GM19240 (cell line): ENCODE measurements around the gene UBE2L3.
"Not testable (repeated sequence)": the region's sequence is repeated elsewhere in the genome, so short reads cannot be mapped to it uniquely, and the experiment has no call there.

Source experiments
- DNase-seq: peaks from one replicate; pipeline ENCODE4 v3.0.0; 2011; ENCODE audit warnings: low spot score; ENCODE audit not compliant: insufficient read length

UBE2L3 gene

GRCh38 chr22:21571679-21572078 is 4.2 kb downstream of the UBE2L3 start:
- DNase-seq = no peak

- DNase-seq = no peak
These were observed 5.8 kb downstream of the UBE2L3 start for GRCh38 chr22:21573293-21573734.

- DNase-seq = no peak
These were observed 6.4 kb downstream of the UBE2L3 start for GRCh38 chr22:21573750-21574494.

GRCh38 chr22:21579474-21579851 is 11.9 kb downstream of the UBE2L3 start:
- no peak for DNase-seq

GRCh38 chr22:21580623-21581007 is 13.1 kb downstream of the UBE2L3 start:
- not testable (repeated sequence) for DNase-seq

- not testable (repeated sequence) for DNase-seq
These were observed 13.6 kb downstream of the UBE2L3 start for GRCh38 chr22:21581009-21581713.

- DNase-seq = no peak
These were observed 15.6 kb downstream of the UBE2L3 start for GRCh38 chr22:21582801-21583740.

GRCh38 chr22:21585389-21585788 is 17.9 kb downstream of the UBE2L3 start:
- no peak for DNase-seq

GRCh38 chr22:21587803-21588611 is 20.5 kb downstream of the UBE2L3 start:
- DNase-seq = peak; percentile 84

GRCh38 chr22:21589396-21589795 is 21.9 kb downstream of the UBE2L3 start:
- DNase-seq = no peak

- no peak for DNase-seq
These were observed 23.5 kb downstream of the UBE2L3 start for GRCh38 chr22:21590809-21591641.

- no peak for DNase-seq
These were observed 24.2 kb downstream of the UBE2L3 start for GRCh38 chr22:21591695-21592094.

- DNase-seq = no peak
These were observed 24.9 kb downstream of the UBE2L3 start for GRCh38 chr22:21592422-21592821.

GRCh38 chr22:21593406-21594232 is 26.1 kb downstream of the UBE2L3 start:
- no peak for DNase-seq

- DNase-seq = no peak
These were observed 27.4 kb downstream of the UBE2L3 start for GRCh38 chr22:21594865-21595452.

GRCh38 chr22:21596356-21597135 is 29.0 kb downstream of the UBE2L3 start:
- not testable (repeated sequence) for DNase-seq

GRCh38 chr22:21598302-21598701 is 30.8 kb downstream of the UBE2L3 start:
- DNase-seq = no peak
